NCI-H82 treated with DMSO at 0.1 percent for 48 hours (cell line): ENCODE results near the gene LCLAT1.

ENCODE experiments used
- DNase-seq: peaks from one replicate; lab custom pipeline; 2025; ENCODE audit not compliant: unreplicated experiment; lab: John Stamatoyannopoulos, UW

The LCLAT1 gene

DNA sequence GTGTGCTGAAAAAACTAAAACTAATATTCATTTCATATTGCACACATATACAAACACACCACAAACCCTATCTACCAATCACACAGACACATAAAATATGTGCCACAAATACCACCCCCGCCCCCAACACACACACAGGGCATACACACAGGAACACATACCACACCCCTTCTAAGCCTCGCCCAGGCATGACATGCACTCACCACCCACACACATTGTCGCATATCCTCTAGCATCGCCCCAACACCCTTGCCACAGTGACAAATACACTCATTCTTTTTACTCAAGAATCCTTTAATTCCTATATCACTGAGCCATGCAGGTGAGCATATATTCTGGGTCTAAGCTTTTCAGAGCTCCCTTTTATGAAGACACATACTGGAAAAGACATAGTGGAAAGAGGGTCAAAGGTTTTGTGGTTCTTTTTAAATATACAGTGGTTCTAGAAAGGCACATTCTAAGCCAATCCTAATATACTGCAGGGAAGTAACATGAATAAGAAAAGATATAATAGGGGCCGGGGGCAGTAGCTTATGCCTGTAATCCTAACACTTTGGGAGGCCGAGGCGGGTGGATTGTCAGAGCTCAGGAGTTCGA, 24.5 kb upstream of the LCLAT1 start:
- no peak for DNase-seq

- DNase-seq: no peak
These were observed 22.8 kb upstream of the LCLAT1 start for GRCh38 chr2:30424231-30424630.

DNA sequence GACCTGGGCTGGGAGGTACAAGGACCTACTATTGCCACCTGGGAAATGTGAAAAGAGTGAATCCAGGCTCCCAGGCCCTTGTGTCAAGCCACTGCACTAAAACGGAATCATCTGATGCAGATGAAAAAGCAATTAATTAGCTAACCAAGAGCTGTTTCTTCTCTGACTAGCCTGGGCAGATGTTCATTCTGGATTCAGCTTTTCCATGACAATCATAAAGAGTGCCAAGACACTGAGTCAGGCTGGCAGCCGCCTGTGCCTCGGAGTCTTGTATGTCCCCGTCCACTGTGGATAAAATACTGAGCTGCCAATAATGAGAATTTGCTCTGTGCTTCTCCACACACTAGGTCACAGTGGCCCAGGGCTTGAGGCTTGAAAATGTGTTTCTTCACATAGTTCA, 21.7 kb upstream of the LCLAT1 start:
- DNase-seq: no peak

DNA sequence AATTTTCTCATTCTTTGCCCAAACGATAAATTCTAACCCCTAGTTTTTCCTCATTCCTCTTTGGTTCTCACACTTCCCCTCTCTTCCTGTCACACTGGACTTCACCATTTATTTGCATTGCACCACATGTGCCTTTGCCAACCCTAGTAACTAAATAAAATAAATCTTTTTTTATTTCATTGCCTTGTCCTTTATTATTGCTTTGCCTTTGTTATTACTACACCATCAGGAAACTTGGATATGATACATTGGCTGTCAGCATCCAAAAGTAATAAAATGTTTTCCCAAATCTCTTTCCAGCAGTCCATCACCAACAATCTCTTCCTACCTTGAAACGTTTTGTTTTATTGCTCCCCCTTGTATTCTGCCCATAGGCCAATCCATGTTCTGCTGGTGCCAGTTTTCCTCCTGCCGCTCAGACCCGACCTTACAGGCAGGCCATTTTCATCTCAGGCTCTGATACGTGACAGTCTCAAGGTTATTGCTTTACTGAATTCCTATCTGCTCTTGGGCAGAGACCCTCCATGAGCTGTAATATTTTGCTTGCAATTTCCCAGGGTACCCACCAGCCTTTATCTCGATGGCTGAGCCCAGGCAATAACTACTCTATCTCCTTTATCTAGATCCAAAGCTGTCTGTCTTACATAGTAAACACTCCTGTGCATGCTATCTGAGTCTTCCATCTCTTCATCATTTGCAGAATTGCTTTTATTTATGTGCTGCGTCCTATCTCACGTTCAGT, 19.3 kb upstream of the LCLAT1 start:
- DNase-seq: no peak

GRCh38 chr2:30428348-30428662, 18.7 kb upstream of the LCLAT1 start:
- DNase-seq: no peak

GRCh38 chr2:30428827-30429461, 18.1 kb upstream of the LCLAT1 start:
- DNase-seq: no peak

DNA sequence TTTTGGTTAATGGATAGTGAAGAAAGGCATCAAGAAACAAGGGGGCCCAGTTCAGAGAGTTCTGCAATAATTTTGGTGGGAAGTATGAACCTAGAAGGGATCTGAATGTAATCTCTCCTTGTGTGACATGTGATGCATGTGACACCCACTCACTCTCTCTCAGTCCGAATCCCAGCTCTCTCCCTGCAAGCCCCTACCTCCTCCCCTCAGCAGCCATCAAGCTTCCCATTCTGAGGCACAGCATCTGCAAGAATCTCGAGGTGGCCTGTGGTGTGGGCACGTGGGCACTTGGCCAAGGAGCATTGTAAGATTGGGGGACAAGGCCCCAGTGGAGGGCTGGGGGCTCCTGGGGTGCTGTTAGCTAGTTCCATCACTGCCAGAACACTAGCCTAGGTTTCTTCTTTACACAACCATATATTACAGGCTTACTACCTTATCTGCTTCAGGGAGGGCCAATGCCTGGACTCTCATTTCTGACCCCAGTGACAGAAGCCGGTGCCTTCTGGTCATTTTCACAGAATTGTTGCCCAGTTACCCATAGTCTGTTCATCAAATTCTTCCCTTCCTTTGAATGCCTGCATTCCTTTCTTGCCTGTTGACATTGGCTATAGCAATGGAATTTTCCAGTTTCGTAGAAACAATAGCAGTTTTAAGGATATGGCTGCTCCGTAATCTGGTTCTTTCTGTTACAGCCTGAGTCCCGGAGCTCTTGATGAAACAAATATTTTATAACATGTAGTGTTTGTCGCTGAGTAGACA, 13.3 kb upstream of the LCLAT1 start:
- no peak for DNase-seq

DNA sequence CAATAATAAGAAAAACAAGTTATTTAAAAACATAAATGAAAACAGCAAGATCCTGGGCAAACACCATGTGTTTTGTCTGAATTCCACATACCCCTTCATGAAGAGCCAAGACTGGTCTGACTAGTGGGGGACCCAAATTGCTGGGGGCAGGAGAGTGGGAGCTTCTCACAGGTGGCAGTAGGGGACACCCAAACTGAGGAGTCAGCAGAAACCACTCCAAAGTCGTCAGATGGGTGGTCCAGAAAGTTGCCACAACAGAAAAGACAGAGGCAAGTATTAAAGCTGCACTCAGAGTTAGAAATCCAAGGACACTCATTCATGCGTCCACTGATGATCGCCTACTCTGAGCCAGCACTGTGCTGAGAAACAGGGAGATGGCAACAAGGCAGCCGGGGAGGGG, 12.3 kb upstream of the LCLAT1 start:
- DNase-seq: no peak

DNA sequence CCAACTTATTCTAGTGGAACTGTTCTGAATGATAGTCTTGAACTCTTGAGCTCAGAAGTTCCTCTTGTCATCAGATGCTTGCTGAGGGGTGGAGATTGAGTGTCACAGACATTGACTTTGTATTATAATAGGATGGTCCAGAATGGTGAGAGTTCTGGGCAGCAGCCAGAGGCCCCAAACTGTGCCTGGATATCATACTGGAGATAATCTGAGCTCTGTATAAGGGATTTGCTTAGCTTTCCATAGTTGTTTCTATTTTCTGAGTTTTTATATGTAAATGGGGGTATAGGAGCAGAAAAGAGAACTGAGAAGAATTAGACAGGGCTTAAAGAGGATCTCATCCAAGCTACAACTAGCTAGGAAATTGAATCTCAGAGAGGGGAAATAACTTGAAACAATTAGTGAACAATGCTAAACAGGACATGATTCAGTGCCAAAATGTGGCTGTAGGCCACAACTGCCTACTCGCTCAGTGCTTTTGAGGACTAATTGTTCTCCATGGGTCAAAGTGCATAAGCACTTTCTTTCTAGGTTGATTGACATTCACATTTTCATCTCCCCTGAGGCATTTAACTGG, 10.1 kb upstream of the LCLAT1 start:
- DNase-seq: no peak

DNA sequence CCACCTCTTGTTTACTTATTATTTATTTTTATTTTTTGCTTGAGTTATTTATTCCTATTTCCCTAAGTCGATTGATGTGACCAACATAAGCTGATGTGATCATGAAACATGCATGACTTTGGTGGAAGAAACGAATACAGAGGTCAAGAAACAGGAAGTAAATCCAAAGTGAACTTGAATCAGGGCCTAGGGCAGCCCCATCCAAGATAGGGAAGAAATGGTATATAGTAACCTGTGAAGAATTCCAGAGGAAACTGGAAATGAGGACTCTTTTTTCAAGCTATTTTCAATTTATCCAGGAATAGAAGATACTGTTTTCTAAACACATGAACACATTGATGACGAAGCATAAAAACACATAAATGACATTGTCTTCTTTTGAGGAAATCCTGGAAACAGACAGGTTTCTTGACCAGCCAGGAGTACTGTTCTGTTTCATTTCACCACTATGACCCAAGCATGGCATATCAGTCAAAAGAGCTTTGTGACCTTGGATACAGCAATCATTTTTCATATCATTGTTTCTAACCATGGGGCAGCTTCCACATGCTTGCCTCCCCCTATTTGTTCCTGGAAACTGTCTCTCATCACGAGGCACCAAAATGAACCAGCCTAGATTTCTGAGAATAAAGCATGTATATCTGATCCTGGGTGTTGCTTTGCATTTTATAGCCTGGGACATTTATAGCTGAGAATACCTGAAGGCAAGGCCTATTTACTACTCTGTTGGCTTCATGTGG, 9.1 kb upstream of the LCLAT1 start:
- DNase-seq: no peak

- DNase-seq: no peak
These were observed 7.8 kb upstream of the LCLAT1 start for GRCh38 chr2:30439296-30439695.

GRCh38 chr2:30439879-30440278, 7.2 kb upstream of the LCLAT1 start:
- DNase-seq: no peak

- no peak for DNase-seq
These were observed 6.0 kb upstream of the LCLAT1 start for GRCh38 chr2:30441023-30441422.

- DNase-seq: no peak
These were observed 4.0 kb upstream of the LCLAT1 start for GRCh38 chr2:30443081-30443480.

DNA sequence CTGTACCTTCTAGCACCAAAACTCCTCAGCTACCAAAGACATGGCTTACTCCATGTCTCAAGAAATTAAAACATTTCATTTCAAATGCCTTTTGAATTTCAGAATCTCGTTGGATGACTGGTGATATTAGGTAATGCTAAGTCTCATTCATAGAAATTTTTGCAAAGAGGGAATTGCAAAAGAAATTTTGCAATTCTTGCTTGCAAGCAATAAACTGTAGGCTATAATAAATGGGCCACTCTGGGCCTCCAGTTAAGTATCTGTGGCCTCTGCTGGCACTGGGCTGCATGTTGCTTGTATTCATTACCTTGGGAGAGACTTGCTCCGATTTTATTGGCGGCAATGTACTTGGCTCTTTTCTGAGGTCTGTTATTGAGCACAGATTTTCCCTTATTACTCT, 2.8 kb upstream of the LCLAT1 start:
- no peak for DNase-seq

DNA sequence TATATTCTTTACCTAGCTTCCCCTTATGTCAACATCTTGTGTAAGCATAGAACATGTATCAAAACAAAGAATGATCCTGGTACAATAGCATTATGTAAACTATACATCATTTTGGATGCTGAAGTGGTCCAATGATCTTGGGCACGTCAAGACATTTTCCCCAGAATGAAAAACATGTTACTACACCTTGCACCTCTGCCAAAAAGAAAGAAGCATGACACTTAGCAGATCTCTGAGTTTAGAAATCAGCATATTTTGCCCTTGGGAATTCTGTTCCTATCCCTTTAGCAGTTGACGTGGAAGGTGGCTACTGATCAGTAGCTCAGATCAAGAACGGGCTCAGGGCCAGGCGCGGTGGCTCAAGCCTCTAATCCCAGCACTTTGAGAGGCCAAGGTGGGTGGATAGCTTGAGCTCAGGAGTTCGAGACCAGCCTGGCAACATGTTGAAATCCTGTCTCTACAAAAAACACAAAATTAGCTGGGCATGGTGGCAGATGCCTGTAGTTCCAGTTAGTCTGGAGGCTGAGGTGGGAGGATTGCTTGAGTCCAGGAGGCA, 1.7 kb upstream of the LCLAT1 start:
- no peak for DNase-seq

GRCh38 chr2:30446602-30447148, 371 bp upstream of the LCLAT1 start:
- DNase-seq: no peak

DNA sequence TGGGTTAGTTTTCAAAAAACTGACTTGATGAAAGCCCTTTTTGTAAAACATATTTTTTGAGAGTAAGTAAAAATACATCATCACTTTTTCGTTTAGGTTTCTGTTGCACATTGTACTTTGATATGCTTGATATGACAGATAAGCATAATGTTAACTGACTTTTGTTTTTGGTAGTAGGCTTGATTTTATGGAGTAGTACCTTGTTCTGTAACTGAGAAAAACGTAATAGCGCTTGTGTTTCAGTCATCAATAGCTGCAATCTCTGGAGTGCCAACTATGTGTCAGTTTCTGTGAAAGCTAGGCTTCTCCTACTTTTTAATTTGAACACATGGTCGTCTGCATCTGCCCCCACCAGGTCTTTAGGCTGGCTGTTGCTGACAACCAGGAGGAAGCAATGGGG, 1.3 kb downstream of the LCLAT1 start:
- no peak for DNase-seq

DNA sequence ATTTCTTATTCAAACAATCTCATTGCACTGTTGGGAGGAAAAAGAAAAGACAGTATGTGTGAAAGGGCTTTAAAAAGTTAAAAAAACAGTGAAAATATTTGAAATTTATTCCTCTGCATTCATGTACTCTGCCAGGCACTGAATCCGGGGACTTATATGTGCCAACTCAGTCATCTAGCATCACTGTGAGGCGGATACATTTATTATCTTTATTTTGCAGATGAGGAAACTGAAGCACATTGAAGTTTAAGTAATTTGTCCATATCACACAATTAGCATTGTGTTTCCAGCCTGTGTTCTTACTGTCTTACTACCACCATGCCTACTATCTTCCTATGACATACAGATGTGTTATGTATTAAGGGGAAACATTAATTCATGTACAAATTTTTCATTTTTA, 1.8 kb downstream of the LCLAT1 start:
- no peak for DNase-seq

GRCh38 chr2:30450025-30450424, 3.0 kb downstream of the LCLAT1 start:
- DNase-seq: no peak
